ENCODE results near the gene ADAMTS17. TPM values are rescaled to one million over a fixed set of nuclear protein-coding genes. Genes with fewer than 3 reads are reported as not detected.
"Not testable (repeated sequence)": the region's sequence is repeated elsewhere in the genome, so short reads cannot be mapped to it uniquely, and the experiment has no call there.

The ADAMTS17 gene
- total RNA-seq, 4 donors from 2014 or later = 7.2 to 15.1 (median 8.9) TPM

GRCh38 chr15:100094127-100094510 is 247.7 kb downstream of the ADAMTS17 start:
- no peak overlapping the region for H3K4me3 ChIP-seq
- H3K27ac ChIP-seq = no peak overlapping the region
- H3K27me3 ChIP-seq = no peaks in the 10 kb centered on the region
- H3K36me3 ChIP-seq = no peaks in the 10 kb centered on the region
- DNase-seq = no peak
- TF ChIP-seq CTCF (IDR thresholded peaks at IDR 0.05) = no peak
- no peak for TF ChIP-seq POLR2A (IDR thresholded peaks at IDR 0.05)
- no peaks in the 10 kb centered on the region for H3K4me1 ChIP-seq
- H3K9me3 ChIP-seq = no peaks in the 10 kb centered on the region

GRCh38 chr15:100093211-100094126 is 248.3 kb downstream of the ADAMTS17 start:
- DNase-seq = no peak
- no peaks in the 10 kb centered on the region for H3K9me3 ChIP-seq
- H3K27me3 ChIP-seq = no peaks in the 10 kb centered on the region
- no peak overlapping the region for H3K4me3 ChIP-seq
- no peak overlapping the region for H3K27ac ChIP-seq
- TF ChIP-seq CTCF (IDR thresholded peaks at IDR 0.05) = no peak
- no peak for TF ChIP-seq POLR2A (IDR thresholded peaks at IDR 0.05)
- no peaks in the 10 kb centered on the region for H3K36me3 ChIP-seq
- H3K4me1 ChIP-seq = no peaks in the 10 kb centered on the region

- no peaks in the 10 kb centered on the region for H3K9me3 ChIP-seq
- no peak for TF ChIP-seq POLR2A (IDR thresholded peaks at IDR 0.05)
- TF ChIP-seq CTCF (IDR thresholded peaks at IDR 0.05) = no peak
- no peaks in the 10 kb centered on the region for H3K4me1 ChIP-seq
- H3K27me3 ChIP-seq = no peaks in the 10 kb centered on the region
- no peaks in the 10 kb centered on the region for H3K36me3 ChIP-seq
- no peak overlapping the region for H3K4me3 ChIP-seq
- no peak for DNase-seq
- no peak overlapping the region for H3K27ac ChIP-seq
These were observed 249.7 kb downstream of the ADAMTS17 start for GRCh38 chr15:100092034-100092433.

- H3K9me3 ChIP-seq = no peaks in the 10 kb centered on the region
- H3K36me3 ChIP-seq = no peaks in the 10 kb centered on the region
- H3K27ac ChIP-seq = no peak overlapping the region
- no peaks in the 10 kb centered on the region for H3K27me3 ChIP-seq
- DNase-seq = no peak
- H3K4me1 ChIP-seq = no peaks in the 10 kb centered on the region
- H3K4me3 ChIP-seq = no peak overlapping the region
- no peak for TF ChIP-seq CTCF (IDR thresholded peaks at IDR 0.05)
- no peak for TF ChIP-seq POLR2A (IDR thresholded peaks at IDR 0.05)
These were observed 251.4 kb downstream of the ADAMTS17 start for GRCh38 chr15:100090411-100090810.

GRCh38 chr15:100084042-100084821 is 257.5 kb downstream of the ADAMTS17 start:
- H3K4me3 ChIP-seq, H3K27ac ChIP-seq, H3K36me3 ChIP-seq, H3K9me3 ChIP-seq, H3K27me3 ChIP-seq, DNase-seq, H3K4me1 ChIP-seq: not testable (repeated sequence)

GRCh38 chr15:100083572-100083971 is 258.2 kb downstream of the ADAMTS17 start:
- TF ChIP-seq CTCF (IDR thresholded peaks at IDR 0.05) (no peak), POLR2A (IDR thresholded peaks at IDR 0.05) (no peak)
- H3K27ac ChIP-seq = no peak overlapping the region
- H3K4me1 ChIP-seq = no peaks in the 10 kb centered on the region
- H3K9me3 ChIP-seq = no peaks in the 10 kb centered on the region
- H3K36me3 ChIP-seq = no peaks in the 10 kb centered on the region
- DNase-seq = no peak
- H3K27me3 ChIP-seq = no peaks in the 10 kb centered on the region
- no peak overlapping the region for H3K4me3 ChIP-seq
